GM21528 (cell line): Measurements from ENCODE around the gene MRGPRF.

Source experiments
- ATAC-seq: cut with Tn5 transposase; IDR thresholded peaks from one replicate; pipeline ENCODE4 v1.9.1; 2021; ENCODE audit warnings: mild to moderate bottlenecking, moderate library complexity; ENCODE audit not compliant: unreplicated experiment, low FRiP score

Gene MRGPRF

DNA sequence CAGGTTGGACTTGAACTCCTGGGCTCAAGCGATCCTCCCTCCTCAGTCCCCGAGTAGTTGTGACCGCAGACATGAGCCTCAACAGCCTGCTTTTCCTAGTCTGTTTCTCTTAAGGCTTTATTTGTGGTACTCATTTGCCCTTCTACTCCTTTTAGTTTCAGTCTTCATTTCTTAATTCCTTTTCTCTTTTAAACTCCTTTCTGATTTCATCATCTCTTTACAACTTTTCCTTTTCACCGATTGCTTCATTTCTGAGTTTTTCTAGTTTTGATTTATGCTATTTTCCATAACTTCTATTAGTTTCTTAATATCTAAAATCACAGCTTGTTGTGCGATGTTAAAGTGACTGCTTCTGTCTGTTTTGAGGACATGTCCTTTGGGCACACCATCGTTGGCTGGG, 17.3 kb upstream of the MRGPRF start:
- no peak for ATAC-seq

DNA sequence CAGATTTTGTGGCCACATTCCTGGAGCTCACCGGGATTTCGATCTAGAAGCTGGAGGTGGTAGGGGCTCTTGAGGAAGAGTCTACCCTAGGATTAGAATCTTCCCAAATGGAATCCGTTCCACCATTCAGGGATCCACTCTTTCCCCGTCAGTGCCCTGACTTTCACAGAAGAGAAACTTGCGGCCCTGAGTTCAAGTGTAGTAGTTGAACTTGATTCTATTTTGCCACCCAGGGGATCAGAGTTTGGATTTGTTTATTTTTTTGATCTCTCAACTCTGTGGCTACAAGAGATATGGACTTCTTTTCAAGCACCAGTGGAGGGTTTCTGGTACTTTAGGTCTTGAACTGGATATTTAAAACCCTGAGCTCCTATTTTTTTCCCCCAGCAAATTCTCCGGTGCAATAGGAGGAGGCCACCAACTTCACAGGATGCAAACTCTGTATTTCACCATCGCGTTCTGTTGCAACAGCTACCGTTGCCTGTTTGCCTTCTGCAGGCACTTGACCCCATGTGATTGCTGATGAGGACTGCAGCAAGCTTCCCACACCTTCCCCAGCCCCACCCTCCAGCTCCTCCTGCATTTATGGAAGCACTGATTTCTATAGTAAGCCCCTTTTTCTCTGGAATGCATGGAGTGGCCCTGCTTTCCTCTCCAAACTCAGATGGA, 14.8 kb upstream of the MRGPRF start:
- no peak for ATAC-seq

DNA sequence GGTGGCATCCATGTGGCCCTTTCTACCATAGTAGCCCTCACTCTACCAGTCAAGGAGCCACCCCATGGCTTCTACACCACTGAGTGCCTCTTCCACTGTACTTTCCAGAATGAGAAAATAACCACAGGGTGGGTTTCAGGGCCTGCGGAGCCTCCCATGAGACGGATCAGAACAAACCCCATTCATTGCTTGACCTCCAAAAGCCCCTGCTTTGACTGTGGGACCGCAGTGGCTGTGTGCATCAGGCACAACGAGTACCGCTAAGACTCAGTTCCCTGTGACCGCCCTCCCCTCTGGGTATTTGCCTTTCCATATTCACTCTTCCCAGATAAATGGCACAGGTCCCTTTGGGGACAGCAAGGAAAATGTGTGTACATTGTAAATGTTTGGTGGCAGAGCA, 11.5 kb upstream of the MRGPRF start:
- no peak for ATAC-seq

DNA sequence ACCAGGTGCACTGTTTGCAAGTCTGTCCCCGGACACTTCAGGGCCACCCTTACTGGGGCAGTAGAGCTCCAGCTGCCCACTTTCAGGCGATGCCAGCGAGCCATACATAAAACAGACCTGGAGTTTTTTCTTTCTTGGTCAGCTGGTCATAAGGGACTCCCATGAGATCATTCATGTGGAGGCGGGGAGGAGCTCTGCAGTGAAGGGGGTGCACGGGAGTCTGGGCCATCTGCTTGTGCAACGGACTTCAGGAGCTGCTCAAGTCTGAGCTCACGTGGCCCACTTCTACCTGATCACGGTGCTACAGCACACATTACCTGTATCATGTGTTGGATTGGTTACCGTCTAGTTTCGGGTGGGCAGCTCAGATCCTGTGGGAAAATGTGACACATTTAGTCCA, 9.2 kb upstream of the MRGPRF start:
- ATAC-seq: no peak

DNA sequence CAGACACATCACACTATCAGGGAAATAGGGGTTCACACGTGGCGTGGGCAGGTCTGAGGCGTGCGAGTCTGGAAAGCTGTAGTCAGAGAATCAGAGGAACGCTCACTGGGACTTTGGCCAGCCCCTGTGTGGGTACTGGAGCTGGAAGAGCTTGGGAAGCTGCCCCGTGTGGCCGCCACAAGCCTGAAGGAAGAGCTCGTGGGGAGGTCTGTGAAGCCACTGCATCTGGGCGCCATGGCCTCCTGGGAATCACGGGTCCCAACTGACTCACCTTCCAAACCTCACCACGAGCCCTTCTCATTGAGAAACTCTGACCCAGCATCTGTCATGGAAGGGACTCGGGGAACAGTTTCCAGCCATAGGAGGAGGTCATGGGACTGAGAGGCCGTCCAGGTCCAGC, 5.9 kb upstream of the MRGPRF start:
- ATAC-seq: no peak

DNA sequence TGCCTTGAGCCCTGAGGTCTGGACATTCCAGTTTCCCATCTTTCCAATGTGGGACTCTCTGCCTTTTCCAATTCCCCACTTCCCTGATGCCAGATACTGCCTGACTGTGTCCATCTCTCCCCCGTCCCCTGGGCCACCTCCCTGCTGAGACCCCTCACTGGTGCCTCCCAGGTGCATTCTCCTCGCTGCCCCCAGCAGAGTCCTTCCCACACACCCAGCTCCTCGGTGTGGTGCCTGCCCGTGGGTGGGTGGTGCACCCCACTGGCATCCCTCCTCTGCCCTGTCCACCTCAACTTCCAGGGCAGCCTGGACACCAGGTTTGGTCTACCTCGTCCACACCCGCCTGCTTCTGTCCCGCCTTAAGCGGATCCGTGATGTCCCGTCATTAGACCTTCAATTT, 4.9 kb upstream of the MRGPRF start:
- ATAC-seq: no peak

DNA sequence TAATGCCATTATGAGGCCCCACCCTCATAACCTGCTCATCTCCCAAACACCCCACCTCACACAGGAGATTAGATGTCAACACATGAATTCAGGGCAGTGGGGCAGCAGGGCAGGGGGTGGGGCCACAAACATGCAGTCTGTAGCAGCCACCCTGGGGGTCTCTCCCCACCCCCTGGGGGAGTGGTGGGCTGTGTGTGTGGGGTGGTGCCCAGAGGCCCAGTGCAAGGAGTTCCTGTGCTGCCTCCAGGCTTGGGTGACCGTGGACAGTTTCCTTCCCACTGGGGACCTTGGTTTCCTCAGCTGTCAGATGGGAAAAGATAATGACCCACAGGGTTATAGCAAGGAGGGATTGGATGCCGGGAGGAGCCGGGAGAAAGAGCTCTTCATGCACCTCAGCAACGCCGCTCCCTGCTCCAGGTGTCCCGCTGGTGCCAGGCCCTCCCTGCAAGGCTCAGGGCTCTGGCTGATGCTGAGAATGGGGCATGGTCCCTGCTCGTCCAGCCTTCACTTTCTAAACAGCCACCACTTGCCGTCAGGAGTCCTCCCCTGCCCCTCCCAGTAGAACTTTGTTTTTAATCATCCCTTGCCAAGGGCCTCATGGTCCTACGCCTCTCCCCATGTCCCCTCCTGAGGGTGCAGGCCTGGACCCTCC, 2.0 kb upstream of the MRGPRF start:
- no peak for ATAC-seq

DNA sequence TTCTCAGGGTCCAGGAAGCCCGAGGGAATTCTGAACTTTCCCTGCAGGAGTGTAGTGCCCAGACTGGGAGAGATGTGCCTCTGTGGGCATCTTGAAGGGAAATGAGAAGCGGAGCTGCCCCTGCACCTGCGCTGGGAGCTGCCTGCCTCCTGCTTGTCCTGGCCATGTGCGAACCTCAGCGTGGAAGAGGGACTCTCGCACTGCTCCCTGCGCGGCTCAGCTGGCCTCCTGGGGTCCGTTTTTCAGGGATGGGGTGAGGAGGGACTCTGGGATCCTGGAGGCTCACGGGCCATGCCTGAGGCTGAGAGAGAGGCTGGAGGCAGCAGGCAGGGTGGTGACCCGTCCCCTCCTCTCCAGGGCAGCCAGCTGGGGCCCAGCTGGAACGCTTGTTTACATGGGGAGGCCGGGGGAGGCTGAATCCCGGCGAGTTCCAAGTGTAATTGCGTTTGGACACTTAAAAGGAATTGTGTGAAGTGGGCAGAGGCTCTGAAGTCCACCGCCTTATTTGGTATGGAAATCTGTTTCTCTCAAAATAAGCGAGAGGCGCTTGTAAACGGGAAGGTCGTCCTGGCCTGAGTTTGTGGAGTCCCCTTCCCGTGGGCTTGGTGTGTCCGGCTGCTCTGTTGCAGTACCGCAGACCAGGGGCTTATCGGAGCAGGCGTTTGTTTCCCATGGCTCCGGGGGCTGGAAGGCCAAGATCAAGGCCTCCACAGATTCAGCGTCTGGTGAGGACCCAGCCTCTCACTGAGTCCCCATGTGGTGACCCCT, 1.2 kb upstream of the MRGPRF start:
- ATAC-seq: no peak

DNA sequence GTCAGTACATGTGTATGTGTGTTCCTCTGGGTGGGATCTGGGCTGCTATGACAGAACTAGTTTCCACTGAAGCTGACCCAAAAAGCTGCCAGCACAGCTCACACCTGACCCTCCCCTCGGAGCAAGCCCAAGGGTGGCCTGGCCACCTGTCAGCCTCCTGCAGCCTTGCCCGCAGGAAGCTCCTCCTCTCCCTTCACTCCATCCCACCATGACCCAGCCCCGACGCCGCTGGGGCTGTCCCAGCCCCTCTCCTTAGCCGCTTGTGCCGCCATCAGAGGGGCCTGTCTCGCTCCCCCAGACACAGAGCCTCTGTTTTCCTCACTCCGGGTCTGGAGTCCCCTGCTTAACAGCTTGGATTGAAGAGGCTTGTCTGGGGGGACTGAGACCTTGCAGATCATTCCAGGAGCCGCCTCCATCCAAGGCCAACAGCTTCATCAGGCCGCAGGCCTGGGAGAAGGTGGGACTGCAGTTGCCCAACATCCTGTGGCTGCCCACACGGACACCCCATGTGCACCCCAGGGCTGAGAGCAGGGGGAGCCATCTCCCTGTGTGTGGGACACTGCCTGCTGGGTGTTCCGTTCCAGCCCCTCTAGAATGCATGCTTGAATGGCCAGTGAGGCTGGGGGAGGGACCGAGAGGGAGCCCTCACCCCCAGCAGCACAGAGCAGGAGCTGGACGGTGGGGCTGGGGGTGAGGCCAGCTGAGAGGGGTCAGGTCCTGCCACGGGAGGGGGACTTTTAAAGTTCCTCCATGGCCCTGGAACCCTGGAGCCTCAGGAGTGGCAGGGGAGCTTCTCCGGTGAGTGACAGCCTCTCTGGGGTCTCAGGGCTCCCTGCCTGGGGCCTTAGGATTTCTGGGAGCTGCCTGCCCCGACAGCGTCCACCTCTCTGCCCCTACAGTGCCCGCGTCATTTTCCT, 696 bp downstream of the MRGPRF start:
- no peak for ATAC-seq

DNA sequence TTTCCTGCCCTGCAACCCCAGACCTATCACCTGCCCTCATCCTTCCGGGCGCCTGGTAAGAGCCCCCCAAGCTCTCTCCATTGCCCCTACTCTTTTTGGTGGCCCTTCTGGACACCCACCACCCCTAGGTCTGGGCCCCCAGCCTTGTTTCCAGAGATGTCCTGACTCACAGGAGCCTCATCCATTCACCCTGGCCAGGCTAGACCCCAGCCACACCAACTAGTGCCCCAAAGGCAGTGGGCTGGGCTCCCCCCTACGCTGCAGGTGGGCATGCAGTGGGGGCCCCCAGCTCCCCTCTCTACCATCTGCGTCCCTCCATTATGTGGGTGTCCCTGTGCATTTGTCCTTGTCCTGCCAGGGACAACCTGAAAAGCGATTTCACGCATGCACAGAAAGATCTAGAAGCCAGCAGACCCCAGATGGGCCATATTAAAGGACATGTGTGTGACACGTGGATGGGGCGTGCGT, 1.4 kb downstream of the MRGPRF start:
- ATAC-seq: no peak

DNA sequence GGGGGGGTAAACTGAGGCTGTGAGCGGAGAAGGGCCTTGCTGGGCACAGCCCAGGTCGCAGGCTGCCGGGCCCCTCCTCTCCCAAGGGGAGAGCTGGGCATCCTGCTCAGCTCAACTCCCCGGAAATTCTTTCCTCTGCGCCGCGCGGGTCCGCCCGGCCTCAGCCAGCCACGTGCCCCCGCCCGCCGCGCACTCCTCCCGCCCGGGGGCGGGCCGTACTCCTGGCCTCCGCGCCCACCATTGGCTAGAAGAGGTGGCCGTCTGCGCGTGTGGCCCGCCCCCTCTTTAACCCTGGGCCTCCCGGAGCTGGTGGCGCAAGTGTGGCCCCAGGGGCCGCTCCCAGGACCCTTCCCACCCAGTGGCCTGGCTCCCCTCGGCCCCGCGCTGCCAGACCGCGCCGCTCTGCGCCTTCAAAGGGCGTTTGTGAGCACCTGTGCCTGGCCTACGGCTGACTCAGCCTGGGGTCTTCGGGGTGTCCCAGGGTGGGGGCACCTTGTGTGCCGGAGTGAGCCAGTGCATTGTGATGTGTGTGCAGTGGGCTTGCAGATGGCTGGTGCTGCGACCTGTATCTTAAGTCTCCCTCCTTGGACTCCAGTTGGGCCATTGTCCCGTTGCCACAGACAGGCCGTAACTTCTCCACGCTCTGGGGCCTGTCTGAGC, 2.0 kb downstream of the MRGPRF start:
- no peak for ATAC-seq

DNA sequence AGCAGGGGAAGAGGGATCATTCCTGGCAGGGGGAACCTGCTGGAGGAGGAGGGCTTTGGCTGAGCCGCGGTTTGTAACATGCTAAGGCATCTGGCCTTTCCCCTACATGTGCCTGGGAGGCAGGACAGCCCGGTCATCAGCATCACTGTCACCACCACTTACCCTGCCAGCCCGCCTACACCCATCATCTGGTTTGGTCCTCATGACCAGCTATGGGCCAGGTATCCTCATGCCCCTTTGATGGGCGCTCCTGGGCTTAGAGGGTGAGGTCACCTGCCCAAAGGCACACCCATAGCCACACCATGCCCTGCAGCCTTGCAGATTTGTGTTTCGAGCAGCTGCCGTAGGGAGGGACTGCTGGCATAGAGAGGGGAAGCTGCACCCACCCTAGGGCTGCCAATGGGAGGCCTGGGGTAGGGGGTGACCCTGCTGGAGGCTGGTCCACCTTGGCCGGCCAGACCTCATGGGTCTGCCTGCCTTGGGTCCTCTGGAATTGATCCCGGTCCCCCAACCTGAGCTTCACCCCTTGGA, 2.6 kb downstream of the MRGPRF start:
- ATAC-seq: no peak

DNA sequence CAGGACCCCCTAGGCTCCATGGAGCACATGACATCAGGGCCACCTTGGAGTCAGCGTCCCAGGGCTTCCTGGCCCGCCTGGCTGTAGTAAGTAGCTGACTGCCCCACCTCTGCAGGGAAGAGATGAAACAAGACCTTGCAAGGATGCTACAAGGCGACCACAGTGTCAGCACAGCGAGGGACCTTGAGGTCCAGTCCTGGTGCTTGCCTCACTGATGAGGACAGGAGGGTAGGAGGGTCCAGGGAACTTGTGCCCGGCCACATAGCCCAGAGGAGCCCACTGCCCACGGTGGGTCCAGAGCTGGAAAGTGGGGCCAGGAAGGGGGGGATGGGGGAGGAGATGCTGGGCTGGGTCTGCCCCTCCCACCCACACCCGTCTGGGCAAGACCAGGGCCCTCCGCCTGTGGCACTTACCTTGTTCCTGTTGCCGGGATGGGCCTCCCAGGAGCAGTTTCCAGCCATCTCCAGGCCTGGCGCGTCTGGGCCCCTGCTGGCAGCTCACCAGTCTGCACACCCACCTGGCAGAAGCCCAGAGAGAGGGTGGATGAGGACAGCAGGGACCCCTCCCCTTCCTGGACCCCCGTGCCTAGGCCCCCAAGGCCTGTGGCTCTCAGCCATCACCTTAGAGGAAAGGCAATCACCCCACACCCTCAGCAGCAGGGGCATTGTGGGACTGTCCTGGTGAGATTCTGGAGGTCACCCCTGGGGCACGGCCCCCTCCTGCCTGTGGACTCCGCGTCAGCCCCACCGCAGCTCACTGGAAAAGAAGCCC, 3.4 kb downstream of the MRGPRF start:
- no peak for ATAC-seq

DNA sequence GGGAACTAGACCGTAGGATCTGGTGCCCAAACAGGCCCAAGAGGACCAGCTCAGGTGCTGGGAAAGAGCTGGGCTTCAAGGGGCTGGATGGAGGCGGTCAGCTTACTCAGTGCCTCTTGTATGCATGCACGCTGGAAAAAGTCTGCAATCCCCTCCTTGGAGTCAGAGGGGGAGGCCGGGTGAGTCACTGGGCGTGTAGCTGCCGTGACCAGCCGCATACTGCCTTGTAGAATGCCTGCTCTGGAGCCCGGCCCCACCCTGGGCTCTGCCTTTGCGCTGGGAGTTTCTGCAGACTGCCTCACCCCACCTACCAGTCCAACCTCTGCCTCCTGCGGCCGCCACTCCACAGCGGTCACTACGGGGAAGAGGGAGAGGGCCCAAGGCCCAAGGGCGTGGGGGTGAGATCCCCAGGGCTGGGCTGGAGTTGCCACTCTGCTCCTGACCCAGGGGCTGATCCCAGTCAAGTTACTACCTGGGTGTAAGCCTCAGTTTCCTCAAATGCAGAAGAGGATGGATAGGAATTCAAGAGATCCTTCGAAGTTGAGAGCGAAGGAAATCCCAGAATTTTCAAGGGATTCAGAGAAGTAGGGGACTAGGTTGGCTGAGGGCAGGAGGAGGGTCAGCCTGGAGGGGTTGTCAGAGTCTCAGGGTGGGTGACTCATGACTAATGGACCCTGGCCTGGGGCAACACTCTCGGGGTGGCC, 4.2 kb downstream of the MRGPRF start:
- no peak for ATAC-seq

DNA sequence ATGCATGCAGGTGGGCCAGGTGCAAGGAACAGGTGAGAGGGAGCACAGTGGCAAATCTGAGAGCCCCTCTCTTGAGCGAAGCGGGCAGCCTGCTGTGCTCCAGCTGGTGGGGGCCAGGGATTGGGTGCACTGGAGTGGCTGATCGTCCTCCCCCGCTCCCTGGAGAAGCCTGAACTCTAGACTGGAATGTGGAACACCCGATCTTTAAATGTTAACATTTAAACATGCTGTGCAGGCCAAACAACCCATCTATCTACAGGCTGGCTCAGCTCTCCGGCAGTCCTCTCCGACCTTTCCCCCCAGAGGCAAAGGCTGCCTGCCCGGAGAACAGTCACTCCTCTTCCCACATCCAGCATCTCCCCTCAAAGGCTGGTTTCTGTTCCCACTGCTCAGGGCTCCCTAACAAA, 5.1 kb downstream of the MRGPRF start:
- ATAC-seq: no peak

DNA sequence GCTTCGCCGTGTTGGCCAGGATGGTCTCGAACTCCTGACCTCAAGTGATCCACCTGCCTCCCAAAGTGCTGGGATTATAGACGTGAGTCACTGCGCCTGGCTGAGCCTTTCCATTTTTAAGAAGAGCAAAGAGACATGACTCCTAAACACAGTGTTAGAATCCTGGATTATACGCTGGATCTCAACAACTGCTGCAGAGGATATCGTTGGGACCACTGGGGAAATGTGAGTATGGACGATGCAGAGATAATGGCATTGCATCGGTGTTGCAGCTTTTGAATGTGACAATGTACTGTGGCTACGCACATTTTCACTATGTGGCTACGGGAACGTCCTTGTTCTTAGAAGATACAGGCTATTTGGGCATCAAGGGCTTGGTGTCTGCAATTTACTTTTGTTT, 6.2 kb downstream of the MRGPRF start:
- ATAC-seq: no peak

DNA sequence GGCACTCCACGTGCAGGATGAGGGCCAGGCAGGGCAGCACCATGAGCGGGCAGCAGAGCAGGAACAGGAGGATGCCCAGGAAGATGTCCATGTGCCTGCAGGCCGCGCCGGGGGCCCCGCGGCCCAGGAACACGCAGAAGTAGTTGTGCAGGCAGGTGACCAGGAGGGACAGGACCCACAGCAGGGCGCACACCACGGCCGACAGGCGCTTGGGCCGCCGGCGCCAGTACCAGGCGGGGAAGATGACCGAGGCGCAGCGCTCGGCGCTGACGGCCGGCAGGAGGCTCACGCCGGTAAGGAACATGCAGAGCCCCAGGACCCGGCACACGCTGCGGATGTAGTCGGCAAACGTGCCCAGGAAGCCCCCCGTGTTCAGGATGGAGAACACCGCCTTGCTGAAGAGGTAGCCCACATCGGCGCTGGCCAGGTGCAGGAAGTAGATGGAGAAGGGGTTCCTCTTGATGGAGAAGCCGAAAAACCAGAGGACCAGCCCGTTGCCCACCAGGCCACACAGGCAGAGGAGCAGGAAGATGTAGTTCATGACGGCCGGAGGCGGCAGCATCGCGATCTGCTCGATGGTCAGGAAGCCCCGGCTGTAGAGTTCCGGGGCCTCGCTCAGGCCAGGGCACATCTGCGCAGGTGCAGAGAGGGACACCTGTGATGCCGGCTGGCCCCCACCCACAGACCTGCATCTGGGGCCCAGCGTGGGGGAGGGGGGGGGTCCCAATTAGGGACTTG, 7.2 kb downstream of the MRGPRF start:
- ATAC-seq: no peak

DNA sequence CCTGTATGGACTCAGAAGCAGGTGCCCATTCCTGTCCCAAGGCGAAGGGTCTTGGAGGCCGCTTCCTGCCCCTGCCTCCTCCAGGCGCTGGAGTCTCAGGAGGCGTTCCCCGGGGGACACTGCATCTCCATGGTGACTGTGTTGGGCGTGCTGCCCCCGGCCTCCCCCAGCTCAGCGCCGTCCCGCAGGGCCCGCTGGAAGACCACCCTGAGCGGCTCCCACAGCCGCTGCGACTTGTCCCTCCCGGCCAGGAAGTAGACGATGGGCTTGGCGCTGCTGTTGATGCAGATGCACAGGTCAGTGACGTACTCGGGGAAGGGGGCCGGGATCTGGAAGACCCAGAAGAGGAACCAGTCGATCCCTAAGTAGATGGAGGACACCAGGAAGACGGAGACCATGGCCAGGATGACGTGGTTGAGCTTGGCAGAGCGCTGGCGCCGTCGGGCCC, 7.8 kb downstream of the MRGPRF start:
- no peak for ATAC-seq
